ENCODE results near the gene PEX14.

- TF ChIP-seq MTA1 (IDR thresholded peaks at IDR 0.05; ENCODE audit: borderline replicate concordance), result no peak
- TF ChIP-seq IRF1 (CRISPR knock-in tag; IDR thresholded peaks at IDR 0.05; ENCODE audit: borderline replicate concordance), result no peak
- no peak for TF ChIP-seq SMARCA4 (IDR thresholded peaks at IDR 0.05)
- no peak for TF ChIP-seq CTCF (IDR thresholded peaks at IDR 0.05 in 2 of 3, conservative IDR thresholded peaks at IDR 0.05 in 1 of 3; ENCODE audit: insufficient read depth in 2 of 3, low read depth in 1 of 3, low read length in 3 of 3)
- no peak for TF ChIP-seq CSDE1 (IDR thresholded peaks at IDR 0.05)
- TF ChIP-seq DDX20 (tag; IDR thresholded peaks at IDR 0.05; ENCODE audit: low read depth), result no peak
- no peak for TF ChIP-seq HOMEZ (CRISPR knock-in tag; IDR thresholded peaks at IDR 0.05)
- no peak for TF ChIP-seq NCOA4 (IDR thresholded peaks at IDR 0.05; ENCODE audit: partially characterized antibody)
- TF ChIP-seq SIRT6 (IDR thresholded peaks at IDR 0.05; ENCODE audit: low read depth, low read length), result no peak
- TF ChIP-seq CBX5 (IDR thresholded peaks at IDR 0.05; ENCODE audit: borderline replicate concordance, low read depth), result no peak
- TF ChIP-seq ZNF431 (CRISPR knock-in tag; IDR thresholded peaks at IDR 0.05), result no peak
- TF ChIP-seq NFRKB (IDR thresholded peaks at IDR 0.05; ENCODE audit: low read depth), result no peak
- no peak for TF ChIP-seq PCBP1 (IDR thresholded peaks at IDR 0.05; ENCODE audit: low read depth, low read length, poor library complexity, severe bottlenecking)
- TF ChIP-seq ZFP30 (CRISPR knock-in tag; IDR thresholded peaks at IDR 0.05; ENCODE audit: borderline replicate concordance), result no peak
These were observed 46.9 kb downstream of the PEX14 start for GRCh38 chr1:10521537-10522157.
